GM12892 (cell line): ENCODE results near the gene PPP6R1.

Source experiments
- POLR2A ChIP-seq: IDR thresholded peaks from 2 replicates; pipeline ENCODE4 v1.6.1; 2011; ENCODE audit warnings: low read depth, low read length, control low read depth
- TAF1 ChIP-seq: IDR thresholded peaks from 2 replicates; pipeline ENCODE4 v1.6.1; 2011; ENCODE audit warnings: low read depth, mild to moderate bottlenecking, control low read depth, low read length, borderline replicate concordance

DNA sequence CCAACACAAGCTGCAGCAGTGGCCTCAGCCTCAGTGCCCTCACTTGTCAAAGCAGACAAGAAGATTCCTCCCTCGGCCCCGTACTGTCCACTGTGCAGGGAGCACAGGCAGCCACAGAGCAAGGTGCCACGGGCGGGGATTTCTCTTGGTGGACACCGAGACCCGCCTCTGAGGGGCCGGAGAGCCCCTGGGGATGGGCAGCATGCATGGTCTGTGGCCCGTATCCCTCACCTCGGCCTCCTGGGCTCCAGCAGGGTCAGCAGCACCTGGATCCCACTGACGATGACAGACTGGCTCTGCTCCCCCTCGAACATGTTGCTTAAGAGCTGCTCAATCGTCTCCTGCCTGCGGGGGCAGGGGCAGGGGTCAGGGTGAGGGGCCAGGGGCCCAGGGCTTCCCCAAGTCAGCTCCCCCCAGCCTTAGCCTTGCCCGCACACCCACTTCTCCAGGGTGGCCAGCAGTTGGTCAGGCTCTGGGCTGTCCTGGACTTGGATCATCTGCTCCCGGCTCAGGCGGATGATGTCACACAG lies 16.8 kb downstream of the PPP6R1 start:
- TF ChIP-seq TAF1: no peak
- TF ChIP-seq POLR2A: no peak
